Measurements from ENCODE around the gene CDK5RAP2. TPM values are rescaled to one million over a fixed set of nuclear protein-coding genes. Genes with fewer than 3 reads are reported as not detected.

The CDK5RAP2 gene
- total and polyA plus RNA-seq, 8 donors = 24.7 to 438 (median 31.3) TPM

- Histone ChIP-seq H3K36me3 (peaks cover 19 to 99% (median 92%) of the 10 kb centered on the region in 4 donors), H3K4me1 (peaks cover 0 to 9% (median 0%) of the 10 kb centered on the region in 4 donors), H3K9me3 (no peaks in the 10 kb centered on the region), H3K27ac (no peak overlapping the region), H3K27me3 (no peaks in the 10 kb centered on the region), H3K4me3 (no peak overlapping the region)
- WGBS, 5 donors = 93 to 95% (median 95%) methylated on average over 7 of the region's 7 CpGs
- intact Hi-C loops (cut with DNase I; ENCODE audit: low total_unique reads) = no loop called here
- DNase-seq = no peak
- TF ChIP-seq POLR2A (IDR thresholded peaks at IDR 0.05) (no peak), CTCF (IDR thresholded peaks at IDR 0.05) (no peak), EP300 (IDR thresholded peaks at IDR 0.05) (no peak), POLR2AphosphoS5 (IDR thresholded peaks at IDR 0.05) (no peak)
Observed at GRCh38 chr9:120542701-120543490, 37.1 kb downstream of the CDK5RAP2 start.

- Histone ChIP-seq H3K9me3 (no peaks in the 10 kb centered on the region), H3K4me3 (no peak overlapping the region), H3K27me3 (no peaks in the 10 kb centered on the region), H3K27ac (no peak overlapping the region), H3K4me1 (peaks cover 0 to 10% (median 0%) of the 10 kb centered on the region in 4 donors), H3K36me3 (peaks cover 26 to 99% (median 91%) of the 10 kb centered on the region in 4 donors)
- TF ChIP-seq CTCF (IDR thresholded peaks at IDR 0.05) (no peak), EP300 (IDR thresholded peaks at IDR 0.05) (no peak), POLR2AphosphoS5 (IDR thresholded peaks at IDR 0.05) (no peak), POLR2A (IDR thresholded peaks at IDR 0.05) (no peak)
- intact Hi-C loops (cut with DNase I; ENCODE audit: low total_unique reads) = no loop called here
- no peak for DNase-seq
- WGBS, 5 donors = 87 to 98% (median 94%) methylated on average over 2 of the region's 2 CpGs
Observed at GRCh38 chr9:120541921-120542320, 38.0 kb downstream of the CDK5RAP2 start.

GRCh38 chr9:120539951-120540350 is 40.0 kb downstream of the CDK5RAP2 start:
- intact Hi-C loops (cut with DNase I; ENCODE audit: low total_unique reads) = no loop called here
- 85 to 96% (median 89%) methylated on average over 9 of the region's 9 CpGs for WGBS, 5 donors
- Histone ChIP-seq H3K4me1 (peaks cover 0 to 10% (median 0%) of the 10 kb centered on the region in 4 donors), H3K36me3 (peaks cover 26 to 98% (median 91%) of the 10 kb centered on the region in 4 donors), H3K27me3 (no peaks in the 10 kb centered on the region), H3K27ac (no peak overlapping the region), H3K9me3 (no peaks in the 10 kb centered on the region), H3K4me3 (no peak overlapping the region)
- TF ChIP-seq POLR2A (IDR thresholded peaks at IDR 0.05) (no peak), EP300 (IDR thresholded peaks at IDR 0.05) (no peak), CTCF (IDR thresholded peaks at IDR 0.05) (no peak), POLR2AphosphoS5 (IDR thresholded peaks at IDR 0.05) (no peak)
- DNase-seq = no peak

GRCh38 chr9:120538339-120538738 is 41.6 kb downstream of the CDK5RAP2 start:
- DNase-seq = no peak
- H3K27ac ChIP-seq = no peak overlapping the region
- no peak overlapping the region for H3K4me3 ChIP-seq
- intact Hi-C loops (cut with DNase I; ENCODE audit: low total_unique reads) = no loop called here
- peaks cover 0 to 10% (median 0%) of the 10 kb centered on the region in 4 donors for H3K4me1 ChIP-seq
- H3K9me3 ChIP-seq = no peaks in the 10 kb centered on the region
- 75 to 84% (median 77%) methylated on average over 3 of the region's 3 CpGs for WGBS, 5 donors
- TF ChIP-seq EP300 (IDR thresholded peaks at IDR 0.05) (no peak), POLR2A (IDR thresholded peaks at IDR 0.05) (no peak), CTCF (IDR thresholded peaks at IDR 0.05) (no peak), POLR2AphosphoS5 (IDR thresholded peaks at IDR 0.05) (no peak)
- H3K27me3 ChIP-seq = no peaks in the 10 kb centered on the region
- H3K36me3 ChIP-seq = peaks cover 18 to 98% (median 91%) of the 10 kb centered on the region in 4 donors
